GM13976 (cell line): ENCODE results near the gene ATXN8OS.

ENCODE experiments used
- DNase-seq: peaks from one replicate; pipeline ENCODE4 v3.0.0; 2012; ENCODE audit warnings: low spot score
- CTCF ChIP-seq: IDR thresholded peaks from 2 replicates; pipeline ENCODE4 v1.5.1; 2012; ENCODE audit warnings: borderline replicate concordance, mild to moderate bottlenecking; ENCODE audit not compliant: insufficient read depth; ENCODE audit errors: extremely low read depth, missing control alignments, control extremely low read depth
- in situ Hi-C: fragments of 300-500 bp; cut with MboI; formaldehyde crosslinking; loops from one replicate; pipeline ENCODE4 v1.12.0; 2022; ENCODE audit warnings: low sequenced_read_pairs, mixed read lengths, inconsistent platforms; ENCODE audit not compliant: unreplicated experiment

The ATXN8OS gene

GRCh38 chr13:70107498-70108281, at the start of gene ATXN8OS:
TSS of gene ATXN8OS (plus strand) at chr13:70107826.
- in situ Hi-C loops: no loop called here
- no peak for DNase-seq
- TF ChIP-seq CTCF: no peak

- no peak for DNase-seq
These were observed 27.6 kb upstream of the ATXN8OS start for GRCh38 chr13:70080012-70080411.

DNA sequence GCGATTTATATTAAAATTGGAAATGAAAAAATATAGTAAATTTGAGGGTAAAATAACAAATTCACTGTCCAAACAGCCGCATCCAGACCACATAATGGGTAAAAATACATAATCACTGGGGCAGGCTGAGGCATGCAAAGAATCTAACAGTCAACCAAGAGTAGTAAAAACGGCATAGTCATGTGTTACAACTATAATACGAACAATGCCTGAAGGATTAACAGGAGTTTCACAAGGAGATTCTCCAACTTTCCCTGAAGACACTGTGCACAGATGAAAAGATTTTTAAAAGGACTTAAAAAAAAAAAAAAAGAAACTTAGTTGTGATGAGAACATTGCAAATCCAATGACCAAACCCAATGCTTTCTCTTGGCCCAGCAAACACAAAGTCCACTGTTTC, 20.4 kb upstream of the ATXN8OS start:
- in situ Hi-C loops: no loop called here
- TF ChIP-seq CTCF: no peak
- no peak for DNase-seq

More at GRCh38 chr13:70080012-70080411, 27.6 kb upstream of the ATXN8OS start:
- in situ Hi-C loops: no loop called here
- no peak for TF ChIP-seq CTCF

DNA sequence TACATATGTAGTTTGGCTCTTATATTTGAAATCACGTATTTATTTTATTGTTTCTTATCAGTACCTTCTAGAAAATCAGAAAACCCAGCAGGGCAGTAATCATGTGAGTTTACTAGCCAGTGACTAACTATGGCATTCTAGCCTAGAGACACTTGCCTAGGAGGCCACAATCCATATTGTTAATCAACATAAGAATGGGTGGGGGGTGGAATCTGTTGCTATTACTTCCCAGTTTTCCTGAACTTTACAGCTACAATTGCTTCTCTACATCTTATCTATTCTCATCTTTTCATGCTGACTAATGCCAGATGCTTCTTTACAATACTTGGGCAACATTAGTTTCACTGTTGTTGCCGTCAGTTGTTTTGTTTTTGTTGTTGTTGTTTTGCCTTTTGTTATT, 18.7 kb upstream of the ATXN8OS start:
- no peak for DNase-seq
- in situ Hi-C loops: no loop called here
- no peak for TF ChIP-seq CTCF

GRCh38 chr13:70090036-70090723, 17.4 kb upstream of the ATXN8OS start:
- DNase-seq: no peak
- in situ Hi-C loops: no loop called here
- no peak for TF ChIP-seq CTCF

DNA sequence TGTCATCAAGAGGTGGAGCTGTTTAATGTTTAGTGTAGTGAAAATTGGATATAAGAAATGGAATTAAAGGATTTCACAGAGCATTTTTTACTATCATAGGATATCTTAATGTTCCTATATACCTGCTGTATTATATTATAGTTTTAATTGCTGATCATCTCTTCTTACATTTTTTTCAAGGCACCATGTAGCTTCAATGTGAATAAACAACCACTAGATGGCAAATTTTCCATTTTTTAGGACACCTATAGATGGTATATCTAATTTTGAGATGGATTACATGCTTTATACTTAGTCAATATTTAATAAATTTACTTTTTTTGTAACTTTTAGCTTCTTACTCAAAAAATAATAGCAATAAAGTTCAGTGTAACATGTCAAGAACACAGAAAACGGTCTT, 9.0 kb upstream of the ATXN8OS start:
- DNase-seq: no peak
- TF ChIP-seq CTCF: peak; percentile 1
- in situ Hi-C loops: no loop called here

DNA sequence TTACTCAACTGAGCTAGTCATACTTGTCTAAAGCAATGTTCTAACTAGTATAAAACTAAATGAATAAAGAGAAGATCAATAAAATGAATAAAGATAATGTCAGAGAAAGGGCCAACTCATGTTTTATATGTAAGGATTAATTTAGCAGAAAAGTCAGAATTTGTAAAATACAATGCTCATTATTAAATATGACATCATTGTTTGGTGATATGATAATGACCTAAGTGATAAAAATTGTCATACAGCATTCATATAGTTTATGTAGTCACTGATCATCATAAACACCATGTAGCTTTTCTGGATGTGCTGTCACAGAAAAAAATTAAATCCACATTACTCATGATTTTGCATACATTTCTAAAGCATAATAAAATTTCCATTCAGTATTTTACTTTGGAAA, 3.1 kb upstream of the ATXN8OS start:
- in situ Hi-C loops: no loop called here
- TF ChIP-seq CTCF: no peak
- no peak for DNase-seq
